GM21360 (cell line): ENCODE results near the gene PROSER1.
A peak's percentile ranks its signal among the peaks of the same experiment; 100 is the strongest.
"Not testable (repeated sequence)": the region's sequence is repeated elsewhere in the genome, so short reads cannot be mapped to it uniquely, and the experiment has no call there.

Experiments used
- ATAC-seq: cut with Tn5 transposase; IDR thresholded peaks from one replicate; pipeline ENCODE4 v1.9.1; 2021; ENCODE audit warnings: mild to moderate bottlenecking, moderate library complexity; ENCODE audit not compliant: unreplicated experiment

The PROSER1 gene

GRCh38 chr13:39037880-39038568 is at the start of gene PROSER1, which contains the start of gene NHLRC3:
TSS of gene PROSER1 (minus strand) at chr13:39038089. CDS start at chr13:39037242, 847 bp downstream.
TSS of gene NHLRC3 (plus strand) at chr13:39038456. CDS start at chr13:39038640, 184 bp downstream.
- peak; percentile 61 for ATAC-seq

DNA sequence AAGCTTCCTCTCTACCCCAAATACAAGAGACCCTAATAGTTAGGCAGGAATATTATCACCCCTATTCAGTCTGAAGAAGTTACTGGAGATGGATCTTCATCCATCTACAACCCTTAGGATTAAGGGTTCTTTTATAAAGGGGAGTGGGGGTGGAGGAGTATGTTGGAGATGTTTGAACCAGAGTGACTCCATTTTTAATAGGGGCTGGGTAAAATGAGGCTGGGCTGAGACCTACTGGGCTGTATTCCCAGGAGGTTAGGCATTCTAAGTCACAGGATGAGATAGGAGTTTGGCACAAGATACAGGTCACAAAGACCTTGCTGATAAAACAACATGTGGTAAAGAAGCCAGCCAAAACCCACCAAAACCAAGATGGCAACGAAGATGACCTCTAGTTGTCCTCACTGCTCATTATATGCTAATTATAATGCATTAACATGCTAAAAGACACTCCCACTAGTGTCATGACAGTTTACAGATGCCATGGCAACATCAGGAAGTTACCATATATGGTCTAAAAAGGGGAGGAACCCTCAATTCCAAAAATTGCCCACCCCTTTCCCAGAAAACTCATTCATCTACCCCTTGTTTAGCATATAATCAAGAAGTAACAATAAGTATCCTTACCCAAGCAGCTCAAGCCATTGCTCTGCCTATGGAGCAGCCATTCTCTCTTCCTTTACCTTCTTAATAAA is 48.5 kb upstream of the PROSER1 start:
- ATAC-seq = not testable (repeated sequence)

DNA sequence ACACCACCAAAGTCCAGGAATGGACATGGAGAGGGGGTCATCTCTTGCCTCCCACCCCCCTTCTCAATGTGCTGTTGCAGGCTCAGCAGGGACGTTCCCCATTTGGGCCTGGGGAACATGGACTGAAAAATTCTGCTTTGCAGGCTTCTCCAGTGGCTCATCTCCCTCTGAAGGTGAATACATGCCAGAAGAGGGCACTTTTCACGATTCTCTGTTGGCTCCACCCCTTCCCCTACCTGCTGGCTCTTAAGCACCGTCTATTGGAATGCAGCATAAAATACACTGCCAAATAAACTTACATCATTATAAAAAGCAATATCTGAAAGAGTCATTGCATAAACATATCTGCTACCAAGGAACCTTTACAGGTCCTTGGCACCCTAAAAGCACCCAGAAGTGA is 36.1 kb upstream of the PROSER1 start:
- ATAC-seq = no peak

DNA sequence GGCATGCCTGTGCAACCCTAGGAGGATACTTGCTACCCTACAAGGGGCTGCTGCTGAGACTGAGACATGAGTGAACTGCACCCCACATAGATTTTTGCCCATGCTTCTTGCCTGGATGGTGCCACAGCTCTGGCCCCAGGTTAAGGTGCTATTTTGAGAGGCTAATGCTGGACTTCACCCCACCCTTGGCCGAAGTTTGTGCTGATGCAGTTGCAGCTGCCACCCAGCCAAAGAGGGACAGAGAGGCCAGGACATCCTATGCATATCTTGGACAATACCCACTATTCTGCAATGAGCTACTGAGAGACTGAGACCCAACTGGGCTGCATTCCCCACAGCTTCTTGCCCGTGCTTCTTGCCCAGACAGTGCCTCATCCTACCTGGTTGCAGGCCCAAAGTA is 35.0 kb upstream of the PROSER1 start:
- ATAC-seq = no peak

- no peak for ATAC-seq
These were observed 24.1 kb upstream of the PROSER1 start for GRCh38 chr13:39062004-39062403.

- no peak for ATAC-seq
These were observed 20.2 kb upstream of the PROSER1 start for GRCh38 chr13:39058040-39058439.

DNA sequence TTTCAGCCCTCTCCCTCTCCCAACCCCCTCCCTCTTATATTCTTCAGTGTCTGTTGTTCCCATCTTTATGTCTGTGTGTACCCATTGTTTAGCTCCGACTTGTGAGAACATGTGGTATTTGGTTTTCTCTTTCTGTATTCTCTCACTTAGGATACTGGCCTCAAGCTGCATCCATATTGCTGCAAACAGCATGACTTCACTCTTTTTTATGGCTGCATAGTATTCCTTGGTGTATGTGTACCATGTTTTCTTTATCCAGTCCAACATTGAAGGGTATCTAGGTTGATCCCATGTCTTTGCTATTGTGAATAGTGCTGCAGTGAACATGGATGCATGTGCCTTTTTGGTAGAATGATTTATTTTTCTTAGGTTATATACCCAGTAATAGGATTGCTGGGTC is 18.1 kb upstream of the PROSER1 start:
- no peak for ATAC-seq

DNA sequence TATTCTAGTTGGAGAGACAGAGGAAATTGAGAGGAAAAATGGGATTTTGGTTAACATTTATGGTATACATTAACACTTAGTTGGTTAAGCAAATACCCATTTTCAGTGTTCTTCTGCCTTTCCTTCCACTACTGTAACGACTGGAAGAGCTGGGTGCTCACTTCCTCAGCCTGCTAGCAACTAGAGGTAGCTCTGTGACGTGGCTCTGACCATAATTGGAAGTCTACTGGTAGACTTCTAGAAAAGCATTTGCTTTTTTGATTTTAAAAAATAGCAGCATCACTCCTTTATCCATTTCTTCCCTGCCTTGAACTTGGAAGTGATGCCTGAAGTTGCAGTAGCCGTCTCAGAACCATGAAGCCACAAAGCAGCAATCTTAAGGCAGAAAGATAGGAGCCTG is 16.2 kb upstream of the PROSER1 start:
- ATAC-seq = peak; percentile 44

DNA sequence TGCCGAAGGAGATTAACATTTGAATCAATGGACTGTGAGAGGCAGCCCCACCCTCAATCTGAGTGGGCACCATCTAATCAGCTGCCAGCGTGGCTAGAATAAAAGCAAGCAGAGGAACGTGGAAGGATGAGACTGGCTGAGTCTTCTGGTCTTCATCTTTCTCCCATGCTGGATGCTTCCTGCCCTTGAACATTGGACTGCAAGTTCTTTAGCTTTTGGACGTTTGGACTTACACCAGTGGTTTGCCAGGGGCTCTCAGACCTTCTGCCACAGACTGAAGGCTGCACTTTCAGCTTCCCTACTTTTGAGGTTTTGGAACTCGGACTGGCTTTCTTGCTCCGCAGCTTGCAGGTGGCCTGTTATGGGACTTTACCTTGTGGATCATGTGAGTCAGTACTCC is 15.1 kb upstream of the PROSER1 start:
- ATAC-seq = no peak

DNA sequence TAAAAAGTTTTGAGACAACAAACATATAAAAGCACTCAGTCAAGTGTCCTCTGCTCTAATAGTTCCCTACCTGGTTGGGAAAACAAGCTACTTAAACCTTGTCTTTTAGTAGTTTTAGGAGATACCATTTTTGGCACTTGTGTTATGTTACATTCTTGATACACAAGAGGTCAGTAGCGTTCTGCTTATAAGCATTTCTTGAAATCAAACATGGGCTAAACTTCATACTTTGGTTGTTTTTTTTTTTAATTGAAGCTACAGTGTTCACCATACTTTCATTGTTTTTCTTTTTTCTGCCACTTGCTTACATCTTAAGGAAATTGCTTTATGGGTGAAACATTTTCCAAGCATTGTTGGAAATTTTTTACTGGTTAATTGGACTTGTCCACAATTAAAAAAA is 13.3 kb upstream of the PROSER1 start:
- ATAC-seq = no peak

- no peak for ATAC-seq
These were observed 11.4 kb upstream of the PROSER1 start for GRCh38 chr13:39049274-39049673.

DNA sequence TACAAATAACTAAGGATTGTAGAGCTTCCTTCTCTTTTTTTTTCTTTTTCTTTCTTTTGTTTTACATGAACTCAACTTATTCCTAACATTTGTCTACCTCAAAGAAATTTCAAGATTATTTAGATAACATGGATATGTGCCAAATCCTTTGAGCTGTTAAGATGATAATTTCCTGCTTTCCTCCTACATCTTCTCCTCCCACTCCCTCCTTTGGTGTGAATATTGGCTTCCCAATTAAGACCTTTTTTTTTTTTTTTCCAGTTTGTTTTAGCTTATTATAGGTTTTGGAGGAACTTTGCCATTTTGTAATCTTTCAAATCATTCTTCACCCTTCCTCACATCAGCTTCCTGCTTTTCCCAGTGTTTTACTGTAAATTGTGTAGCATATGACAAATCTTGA is 10.9 kb upstream of the PROSER1 start:
- no peak for ATAC-seq

- no peak for ATAC-seq
These were observed 9.7 kb upstream of the PROSER1 start for GRCh38 chr13:39047560-39047959.

DNA sequence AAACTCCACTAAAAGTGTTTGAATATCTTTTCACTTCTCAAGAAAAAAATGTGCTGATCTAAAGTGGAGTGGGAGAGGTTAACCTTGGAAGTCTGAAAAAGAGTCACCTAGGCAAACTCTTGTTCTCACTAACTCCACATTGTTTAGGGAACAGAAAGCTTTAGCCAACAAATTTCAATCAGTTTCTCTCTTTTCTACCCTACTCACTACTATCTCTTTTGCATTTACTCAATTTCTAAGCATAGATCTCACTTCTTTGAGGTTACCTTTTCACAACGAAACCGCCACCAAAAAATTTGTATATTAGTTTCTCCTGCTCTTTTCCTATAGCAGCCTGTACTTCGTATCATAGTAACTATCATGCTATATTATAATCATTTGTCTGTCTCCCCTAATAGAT is 6.6 kb upstream of the PROSER1 start:
- peak; percentile 86 for ATAC-seq

DNA sequence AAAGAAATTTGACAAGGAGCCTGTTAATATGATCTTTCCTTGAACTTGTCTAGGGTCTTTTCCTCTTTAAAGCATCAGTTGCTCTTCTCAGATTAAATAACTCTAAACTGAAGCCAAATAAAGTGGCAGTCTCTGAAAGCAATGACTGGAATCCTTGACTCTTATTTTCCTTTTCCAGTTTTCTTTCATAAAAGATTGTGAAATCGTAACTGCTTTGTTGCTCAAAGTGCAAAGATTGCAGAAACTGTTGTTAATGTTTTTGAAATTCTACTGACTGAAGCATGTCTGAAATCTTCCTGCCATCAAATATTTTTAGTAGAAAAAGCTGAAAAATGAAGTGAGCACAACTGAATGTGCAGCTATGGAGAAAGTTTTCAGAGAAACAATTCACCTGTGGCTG is 2.3 kb upstream of the PROSER1 start:
- no peak for ATAC-seq

DNA sequence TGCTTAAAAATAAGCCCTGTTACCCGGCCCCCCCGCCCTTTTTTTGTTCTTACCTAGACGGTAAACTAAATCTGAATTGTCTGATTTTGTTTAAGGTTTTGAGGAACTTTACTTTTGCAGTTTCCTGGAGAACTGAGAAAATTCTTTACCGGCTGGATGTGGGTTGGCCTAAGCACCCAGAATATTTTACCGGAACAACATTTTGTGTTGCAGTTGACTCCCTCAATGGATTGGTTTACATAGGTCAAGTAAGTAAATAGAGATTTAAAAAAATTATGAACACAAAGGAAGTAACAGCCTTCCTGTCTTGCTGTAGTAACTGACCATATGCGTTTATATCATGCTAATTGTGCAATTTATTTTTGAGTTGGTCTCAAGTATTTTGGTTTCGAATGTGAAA is 1.2 kb upstream of the PROSER1 start:
- no peak for ATAC-seq

DNA sequence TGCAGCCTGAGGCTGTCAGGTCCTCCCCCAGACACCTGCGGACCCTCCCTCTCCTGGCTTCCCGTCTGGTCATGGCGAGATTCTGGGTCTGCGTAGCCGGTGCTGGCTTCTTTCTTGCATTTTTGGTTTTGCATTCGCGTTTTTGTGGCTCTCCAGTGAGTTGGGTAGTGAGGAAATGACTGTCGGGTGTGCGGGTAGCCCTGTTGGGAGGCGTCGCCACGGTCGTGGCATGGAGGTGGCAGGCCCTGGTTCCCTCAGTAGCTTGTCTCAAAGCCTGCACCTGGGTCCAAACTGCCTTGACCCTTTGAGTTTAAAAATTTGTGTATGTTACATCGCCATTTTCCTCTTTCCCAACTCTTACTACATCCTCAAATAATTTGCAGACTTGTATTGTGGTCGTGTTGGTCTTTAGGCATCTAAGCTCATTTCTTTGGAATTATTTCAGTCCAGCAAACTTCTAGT is 711 bp upstream of the PROSER1 start:
- ATAC-seq = peak; percentile 30

DNA sequence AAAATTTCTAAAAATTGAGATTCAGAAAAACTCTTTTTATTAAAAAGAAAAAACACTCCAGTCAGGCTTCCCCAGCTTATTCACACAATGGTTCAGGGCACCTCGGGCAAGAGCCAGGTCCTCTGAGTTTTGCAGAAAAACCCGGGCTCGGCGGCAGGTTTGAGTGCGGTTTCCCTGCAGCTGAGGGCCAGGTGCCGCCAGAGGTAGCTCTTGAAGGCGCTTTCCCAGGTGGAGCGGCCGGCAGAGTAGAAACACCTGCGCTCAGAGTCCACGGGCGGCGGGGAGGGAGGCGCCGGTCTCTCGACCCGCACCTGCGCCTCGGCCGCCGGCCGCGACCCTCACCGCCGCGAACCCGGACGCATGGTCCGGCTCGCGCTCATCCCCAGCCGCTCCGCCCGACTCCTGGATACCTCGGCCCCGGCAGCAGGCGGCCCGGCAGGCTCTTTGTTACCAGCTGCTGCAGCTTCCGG is 444 bp downstream of the PROSER1 start:
- no peak for ATAC-seq

DNA sequence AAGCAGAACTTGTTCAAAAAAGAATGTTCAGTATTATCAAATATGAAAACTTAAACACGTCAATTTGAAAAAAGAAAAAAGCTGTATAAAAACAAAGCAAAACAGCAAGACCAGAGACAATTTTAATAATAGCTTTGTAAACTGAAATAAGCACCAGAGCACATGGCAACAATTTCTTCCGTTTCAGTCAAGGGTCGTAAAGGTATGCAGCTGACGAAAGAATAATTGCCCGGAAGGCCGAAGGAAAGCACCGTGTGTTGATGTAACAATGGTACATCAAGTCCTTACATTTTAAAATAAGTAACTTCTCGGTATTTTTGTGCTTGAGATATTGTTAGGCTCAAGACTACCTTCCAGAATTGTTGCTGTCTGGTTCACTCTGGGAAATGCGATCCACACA is 1.7 kb downstream of the PROSER1 start:
- ATAC-seq = no peak

DNA sequence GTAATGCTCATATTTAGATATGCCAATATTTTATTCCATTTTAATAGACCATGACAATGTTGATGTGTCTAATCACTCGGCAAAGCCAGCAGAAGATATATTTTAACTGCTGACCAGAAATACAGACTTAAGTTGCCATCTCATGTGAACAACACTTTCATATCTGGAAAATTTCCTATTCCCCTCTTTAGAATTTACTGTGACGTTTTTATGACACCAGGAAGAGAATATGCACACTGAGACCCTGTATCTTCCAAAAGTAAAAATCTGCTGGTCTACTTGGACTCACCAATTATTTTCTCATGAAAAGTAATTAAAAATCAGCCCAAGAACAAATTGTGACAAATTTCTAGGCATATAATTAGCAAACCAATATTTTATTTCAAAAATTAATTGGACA is 2.1 kb downstream of the PROSER1 start:
- ATAC-seq = no peak

DNA sequence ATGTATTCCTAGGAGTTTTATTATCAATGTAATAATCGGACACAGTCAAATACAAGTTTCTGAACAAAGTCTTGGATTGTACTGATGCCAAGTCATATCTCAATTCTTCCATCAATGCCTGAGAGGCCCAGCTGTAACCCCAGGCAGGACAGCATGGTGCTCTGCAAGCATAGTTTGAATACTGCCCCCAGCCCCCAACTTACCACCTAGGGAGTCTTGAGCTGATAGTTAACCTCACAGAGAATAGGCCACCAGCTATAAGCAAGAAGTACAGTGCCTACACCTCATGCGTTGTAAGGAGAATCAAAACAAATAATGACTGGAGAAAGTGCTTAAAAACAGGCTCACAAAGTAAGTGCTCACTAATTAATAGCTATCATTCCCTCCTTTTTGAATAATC is 2.7 kb downstream of the PROSER1 start:
- no peak for ATAC-seq

DNA sequence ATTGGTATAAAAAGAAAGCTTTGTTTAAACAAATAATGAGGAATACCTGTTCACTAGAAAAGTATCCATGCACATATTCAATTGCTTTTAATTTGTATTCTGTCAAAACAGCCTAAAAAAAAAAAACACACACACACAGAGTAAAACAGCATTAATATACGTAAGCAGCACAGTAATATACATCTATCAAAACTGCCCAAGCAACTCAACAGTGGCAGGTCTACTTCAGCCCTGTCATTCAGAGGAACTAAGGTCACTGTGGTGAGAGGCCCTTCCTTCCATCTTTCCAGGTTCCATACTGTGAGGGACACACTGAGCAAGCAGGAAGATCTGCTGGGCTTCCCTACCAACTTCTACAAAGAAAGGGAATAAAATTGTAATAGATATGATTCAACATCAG is 3.8 kb downstream of the PROSER1 start:
- no peak for ATAC-seq
